Naive thymus-derived CD4-positive, alpha-beta T cell (primary cell): ENCODE measurements around the gene PEX16. TPM values are rescaled to one million over a fixed set of nuclear protein-coding genes. Genes with fewer than 3 reads are reported as not detected.

Experiments used
- ATAC-seq: fragments of 150-1000 bp; cut with Tn5 transposase; 2 replicates; pipeline ENCODE4 v1.10.0; 2021; ENCODE audit warnings: mild to moderate bottlenecking, moderate library complexity
- CTCF ChIA-PET: fragments of 350-600 bp; sonication (Branson Sonifier 250); formaldehyde crosslinking; loops from one replicate; lab custom pipeline; 2021; ENCODE audit warnings: antibody characterized with exemption; lab: Charles Lee
- POLR2A ChIA-PET: fragments of 350-600 bp; sonication (Branson Sonifier 250); formaldehyde crosslinking; loops from one replicate; lab custom pipeline; 2021; ENCODE audit warnings: antibody characterized with exemption, inconsistent platforms; lab: Charles Lee
- DNase-seq, 9 donors: peaks; one replicate each; pipeline versions ENCODE4 v3.0.0 to v3.0.0-alpha.2; 2020 to 2022; ENCODE audit warnings: mixed read lengths in 1 of 9
- H3K27ac ChIP-seq: one replicate; pipeline ENCODE4 v1.7.0; 2013; ENCODE audit warnings: mild to moderate bottlenecking, low read depth, low read length, moderate library complexity
- H3K27me3 ChIP-seq, 2 donors: one replicate each; pipeline ENCODE4 v1.7.0; 2013; ENCODE audit warnings: low read length in 2 of 2, mild to moderate bottlenecking in 2 of 2, moderate library complexity in 2 of 2; ENCODE audit not compliant: control insufficient read depth in 2 of 2, insufficient read depth in 2 of 2
- H3K36me3 ChIP-seq, 3 experiments: 1 replicate in 2 of 3; 2 replicates in 1 of 3; pipeline ENCODE4 v1.7.0; 2013; ENCODE audit warnings: low read length in 3 of 3, mild to moderate bottlenecking in 3 of 3, moderate library complexity in 1 of 3; ENCODE audit not compliant: insufficient read depth in 3 of 3, control insufficient read depth in 2 of 3
- H3K4me1 ChIP-seq, 2 donors: one replicate each; pipeline ENCODE4 v1.7.0; 2013; ENCODE audit warnings: low read length in 2 of 2, mild to moderate bottlenecking in 2 of 2, moderate library complexity in 1 of 2; ENCODE audit not compliant: control insufficient read depth in 2 of 2, insufficient read depth in 2 of 2
- H3K4me3 ChIP-seq: 2 replicates; pipeline ENCODE4 v1.7.0; 2013; ENCODE audit warnings: mild to moderate bottlenecking, low read length
- H3K9me3 ChIP-seq, 3 experiments: 1 replicate in 2 of 3; 2 replicates in 1 of 3; pipeline ENCODE4 v1.7.0; 2013; ENCODE audit warnings: low read length in 3 of 3; ENCODE audit not compliant: control insufficient read depth in 2 of 3
- H3K27ac Mint-ChIP-seq, 9 donors: one replicate each; pipeline ENCODE4 v1.8.0; 2020 to 2022; ENCODE audit warnings: mixed read lengths in 9 of 9, mild to moderate bottlenecking in 8 of 9, moderate library complexity in 5 of 9, inconsistent platforms in 2 of 9
- H3K27me3 Mint-ChIP-seq, 5 donors: one replicate each; pipeline ENCODE4 v1.8.0; 2021 to 2022; ENCODE audit warnings: mixed read lengths in 5 of 5, mild to moderate bottlenecking in 1 of 5
- H3K36me3 Mint-ChIP-seq, 5 donors: one replicate each; pipeline ENCODE4 v1.8.0; 2020 to 2022; ENCODE audit warnings: mixed read lengths in 5 of 5, mild to moderate bottlenecking in 3 of 5, inconsistent platforms in 1 of 5
- H3K4me1 Mint-ChIP-seq, 7 donors: one replicate each; pipeline ENCODE4 v1.8.0; 2020 to 2022; ENCODE audit warnings: mixed read lengths in 7 of 7, mild to moderate bottlenecking in 3 of 7, inconsistent platforms in 1 of 7
- H3K4me3 Mint-ChIP-seq, 10 donors: one replicate each; pipeline ENCODE4 v1.8.0; 2020 to 2022; ENCODE audit warnings: mild to moderate bottlenecking in 10 of 10, mixed read lengths in 10 of 10, moderate library complexity in 6 of 10, inconsistent platforms in 2 of 10
- H3K9me3 Mint-ChIP-seq, 11 donors: one replicate each; pipeline ENCODE4 v1.8.0; 2020 to 2022; ENCODE audit warnings: mixed read lengths in 11 of 11, mild to moderate bottlenecking in 4 of 11, inconsistent platforms in 1 of 11, moderate library complexity in 1 of 11
- intact Hi-C, 2 donors: fragments of 100-400 bp; cut with micrococcal nuclease; formaldehyde crosslinking; loops; one replicate each; pipeline ENCODE4 v1.15.1; 2023
- polyA plus RNA-seq, 2 donors: library from polyadenylated mRNA; unstranded; fragments of 300-500 nt; fragmentation: Illumina TruSeq; gene quantifications; one replicate each; pipeline ENCODE4 v1.2.3, GENCODE V29; 2021
- total RNA-seq, 6 experiments: library from RNA in 5 of 6; stranded (reverse) in 5 of 6; gene quantifications; 1 replicate in 5 of 6; 2 replicates in 1 of 6; pipeline ENCODE4 v1.2.3 and lab custom pipeline; 2021 to 2026

Gene PEX16
- total and polyA plus RNA-seq, 7 experiments from 2014 or later, result 48.2 to 64.3 (median 56.7) TPM

- Mint-ChIP-seq H3K27me3 (peaks cover 0 to 29% (median 4%) of the 10 kb centered on the region in 5 donors), H3K36me3 (peaks cover 0 to 1% (median 0%) of the 10 kb centered on the region in 5 donors), H3K4me3 (peak overlapping the region; percentile 40 to 87 (median 72)), H3K27ac (peak overlapping the region in 4 of 9 donors; percentile 43 to 72 (median 56)), H3K9me3 (peaks cover 0 to 3% (median 0%) of the 10 kb centered on the region in 11 donors), H3K4me1 (peaks cover 27 to 51% (median 43%) of the 10 kb centered on the region in 7 donors)
- Histone ChIP-seq H3K27me3 (no peaks in the 10 kb centered on the region), H3K9me3 (no peaks in the 10 kb centered on the region), H3K27ac (no peak overlapping the region), H3K4me3 (no peak overlapping the region), H3K36me3 (no peaks in the 10 kb centered on the region), H3K4me1 (peaks cover 20 to 22% of the 10 kb centered on the region in 2 donors)
- ATAC-seq, result no peak
- ChIA-PET POLR2A (interaction anchor here (0.7 kb wide), 1 partner anchor 20 kb away, joined by 3 read pairs; no protein-coding TSS in a partner anchor), CTCF (no interaction called here)
- DNase-seq, result peak in 1 of 9 donors; percentile 9
- intact Hi-C loops, result no loop called here
These were observed 4.1 kb upstream of the PEX16 start for GRCh38 chr11:45921561-45922424.

- H3K27ac ChIP-seq, result no peak overlapping the region
- ChIA-PET POLR2A (interaction anchor here (0.7 kb wide), 2 partner anchors 19 to 1533 kb away, joined by 3 to 5 read pairs; no protein-coding TSS in a partner anchor), CTCF (no interaction called here)
- H3K4me1 ChIP-seq, result peaks cover 24 to 32% of the 10 kb centered on the region in 2 donors
- peaks cover 0 to 7% (median 0%) of the 10 kb centered on the region in 5 donors for H3K36me3 Mint-ChIP-seq
- intact Hi-C loops, result no loop called here
- H3K4me3 Mint-ChIP-seq, result peak overlapping the region; percentile 14 to 87 (median 72)
- H3K9me3 Mint-ChIP-seq, result peaks cover 0 to 3% (median 0%) of the 10 kb centered on the region in 11 donors
- peaks cover 0 to 29% (median 4%) of the 10 kb centered on the region in 5 donors for H3K27me3 Mint-ChIP-seq
- peaks cover 34 to 61% (median 51%) of the 10 kb centered on the region in 7 donors for H3K4me1 Mint-ChIP-seq
- H3K27ac Mint-ChIP-seq, result peak overlapping the region in 6 of 9 donors; percentile 36 to 72 (median 46)
- DNase-seq (peak in 1 of 9 donors; percentile 7), ATAC-seq (no peak)
- no peaks in the 10 kb centered on the region for H3K27me3 ChIP-seq
- H3K4me3 ChIP-seq, result no peak overlapping the region
- H3K36me3 ChIP-seq, result peaks cover 0 to 2% (median under 1%) of the 10 kb centered on the region in 3 experiments
- no peaks in the 10 kb centered on the region for H3K9me3 ChIP-seq
These were observed 3.1 kb upstream of the PEX16 start for GRCh38 chr11:45920531-45921477.

GRCh38 chr11:45919806-45920530 lies 2.3 kb upstream of the PEX16 start:
- CTCF ChIA-PET, result no interaction called here
- H3K36me3 Mint-ChIP-seq, result peaks cover 0 to 7% (median 0%) of the 10 kb centered on the region in 5 donors
- peaks cover 38 to 69% (median 55%) of the 10 kb centered on the region in 7 donors for H3K4me1 Mint-ChIP-seq
- Histone ChIP-seq H3K4me3 (no peak overlapping the region), H3K27ac (no peak overlapping the region), H3K4me1 (peaks cover 24 to 36% of the 10 kb centered on the region in 2 donors), H3K27me3 (no peaks in the 10 kb centered on the region), H3K36me3 (peaks cover 5 to 11% (median 7%) of the 10 kb centered on the region in 3 experiments), H3K9me3 (no peaks in the 10 kb centered on the region)
- peaks cover 0 to 3% (median 0%) of the 10 kb centered on the region in 11 donors for H3K9me3 Mint-ChIP-seq
- peak in 1 of 9 donors; percentile 7 for DNase-seq
- no peak for ATAC-seq
- H3K27me3 Mint-ChIP-seq, result peaks cover 0 to 29% (median 4%) of the 10 kb centered on the region in 5 donors
- H3K27ac Mint-ChIP-seq, result peak overlapping the region in 5 of 9 donors; percentile 18 to 66 (median 41)
- intact Hi-C loops, result loop anchor here (2.0 to 5.0 kb wide), 8 partner anchors 201 to 1632 kb away; partner anchors contain the start of genes ATG13 (in 2 of the 2), HARBI1 (in 2 of the 2), ARFGAP2 (in 1 of the 2) and ARHGAP1 (in 1 of the 2)
- POLR2A ChIA-PET, result interaction anchor here (0.7 to 2.7 kb wide), 3 partner anchors 10 to 1533 kb away, joined by 3 to 26 read pairs (median 5); no protein-coding TSS in a partner anchor
- peak overlapping the region in 8 of 10 donors; percentile 55 to 98 (median 94) for H3K4me3 Mint-ChIP-seq

GRCh38 chr11:45918962-45919675 lies 1.4 kb upstream of the PEX16 start:
- Histone ChIP-seq H3K4me3 (peak overlapping the region; percentile 72), H3K27ac (peak overlapping the region; percentile 87), H3K27me3 (no peaks in the 10 kb centered on the region), H3K36me3 (peaks cover 5 to 19% (median 9%) of the 10 kb centered on the region in 3 experiments), H3K4me1 (peaks cover 24 to 36% of the 10 kb centered on the region in 2 donors), H3K9me3 (no peaks in the 10 kb centered on the region)
- ChIA-PET CTCF (interaction anchor here (1.1 to 1.2 kb wide), 2 partner anchors 8 to 72 kb away, joined by 3 read pairs; partner anchors contain the start of gene CRY2), POLR2A (interaction anchor here (0.9 to 2.7 kb wide), 2 partner anchors 10 to 184 kb away, joined by 3 to 26 read pairs; no protein-coding TSS in a partner anchor)
- intact Hi-C loops, result loop anchor here (1.0 to 5.0 kb wide), 19 partner anchors 11 to 1633 kb away; partner anchors contain the start of genes ARHGAP1 (in 2 of the 2), ATG13 (in 2 of the 2), CRY2 (in 2 of the 2) and HARBI1 (in 2 of the 2)
- Mint-ChIP-seq H3K4me1 (peaks cover 34 to 64% (median 51%) of the 10 kb centered on the region in 7 donors), H3K27ac (peak overlapping the region in 8 of 9 donors; percentile 91 to 100 (median 98)), H3K4me3 (peak overlapping the region; percentile 86 to 98 (median 96)), H3K36me3 (peaks cover 0 to 8% (median 0%) of the 10 kb centered on the region in 5 donors), H3K9me3 (peaks cover 0 to 3% (median 0%) of the 10 kb centered on the region in 11 donors), H3K27me3 (peaks cover 0 to 21% (median 4%) of the 10 kb centered on the region in 5 donors)
- DNase-seq (peak in 1 of 9 donors; percentile 7), ATAC-seq (no peak)
